GM12891 (cell line): ENCODE data around the gene NCKIPSD.

Experiments
- DNase-seq: peaks from one replicate; pipeline ENCODE4 v3.0.0; 2011; ENCODE audit warnings: low spot score; ENCODE audit not compliant: insufficient read length
- FAIRE-seq: peaks from 2 replicates; lab custom pipeline; 2011; peaks lifted over from hg19 to GRCh38; lab: Jason Lieb, UNC
- PAX5 ChIP-seq: IDR thresholded peaks from 2 replicates; pipeline ENCODE4 v1.6.1; 2011; ENCODE audit warnings: low read length, moderate library complexity, mild to moderate bottlenecking; ENCODE audit not compliant: insufficient read depth, severe bottlenecking
- POLR2A ChIP-seq: IDR thresholded peaks from 2 replicates; pipeline ENCODE4 v1.6.1; 2011; ENCODE audit warnings: low read depth, low read length, control low read depth
- POLR2AphosphoS5 ChIP-seq: IDR thresholded peaks from 2 replicates; pipeline ENCODE4 v1.6.1; 2011; ENCODE audit warnings: low read depth, low read length, control low read depth
- POU2F2 ChIP-seq: IDR thresholded peaks from 2 replicates; pipeline ENCODE4 v1.6.1; 2011; ENCODE audit warnings: low read depth, mild to moderate bottlenecking, control low read depth, low read length, moderate library complexity
- SPI1 ChIP-seq: IDR thresholded peaks from 2 replicates; pipeline ENCODE4 v1.6.1; 2011; ENCODE audit warnings: low read depth, low read length, control low read depth
- TAF1 ChIP-seq: IDR thresholded peaks from 2 replicates; pipeline ENCODE4 v1.6.1; 2011; ENCODE audit warnings: low read depth, low read length, control low read depth

NCKIPSD gene

DNA sequence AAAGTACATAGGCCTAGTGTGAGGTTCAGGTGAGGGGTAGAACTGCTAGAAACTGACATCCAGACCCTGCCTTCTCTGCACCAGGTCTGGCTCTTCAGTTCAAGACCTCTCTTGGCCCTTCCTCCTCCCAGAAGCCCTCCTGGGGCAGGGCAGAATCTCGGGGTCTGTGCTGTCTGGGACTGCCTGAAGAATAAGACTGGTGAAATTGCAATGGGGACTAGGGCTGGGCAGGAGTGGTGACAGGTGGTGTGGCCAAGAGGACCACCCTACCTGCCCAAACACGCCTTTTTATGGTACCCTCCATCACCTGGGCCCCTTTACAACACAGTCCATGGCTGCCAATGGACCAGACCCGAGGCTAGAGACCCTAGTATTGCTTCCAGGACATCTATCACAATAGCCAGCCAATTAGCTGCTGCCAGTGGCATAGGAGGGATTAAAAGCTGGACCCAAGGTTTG lies 1.5 kb upstream of the NCKIPSD start:
- FAIRE-seq (no peak), DNase-seq (no peak)
- TF ChIP-seq POLR2A (peak; percentile 33; the same call in 1 of the 2 replicates), POLR2AphosphoS5 (0 out of 2 replicates have a peak, but pooled peaks have one; percentile 19), TAF1 (no peak)

DNA sequence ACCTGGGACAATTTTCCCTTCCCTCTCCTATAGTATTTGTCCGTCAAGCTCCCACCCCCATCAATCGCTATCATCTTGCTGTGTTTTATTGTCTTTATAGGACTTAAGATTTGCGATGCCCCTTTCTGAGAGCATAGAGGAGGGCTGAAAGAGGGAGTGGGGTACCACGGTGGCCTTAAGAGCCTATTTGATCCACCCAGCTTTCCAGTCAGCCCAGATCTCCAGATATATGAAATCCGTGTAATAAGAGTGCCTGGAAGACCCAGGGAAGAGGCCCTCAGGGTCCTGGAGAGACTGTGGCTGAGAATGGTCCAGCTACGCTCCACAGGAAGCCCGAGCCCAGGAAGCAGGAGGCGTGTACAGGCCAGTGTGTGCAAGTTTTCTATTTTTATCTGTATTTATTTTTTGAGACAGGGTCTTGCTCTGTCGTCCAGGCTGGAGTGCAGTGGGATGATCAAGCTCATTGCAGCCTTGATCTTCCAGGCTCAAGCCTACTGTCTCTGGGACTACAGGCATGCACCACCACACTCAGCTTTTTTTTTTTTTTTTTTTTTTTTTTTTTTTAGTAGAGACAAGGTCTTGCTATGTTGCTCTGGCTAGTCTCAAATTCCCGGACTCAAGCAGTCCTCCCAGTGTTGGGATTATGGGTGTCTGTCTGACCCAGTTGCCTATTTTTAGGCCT lies 964 bp upstream of the NCKIPSD start:
- no peak for TF ChIP-seq SPI1
- no peak for TF ChIP-seq POU2F2
- no peak for TF ChIP-seq PAX5
- TF ChIP-seq POLR2A: no peak
- no peak for TF ChIP-seq TAF1
- no peak for TF ChIP-seq POLR2AphosphoS5
- no peak for FAIRE-seq

DNA sequence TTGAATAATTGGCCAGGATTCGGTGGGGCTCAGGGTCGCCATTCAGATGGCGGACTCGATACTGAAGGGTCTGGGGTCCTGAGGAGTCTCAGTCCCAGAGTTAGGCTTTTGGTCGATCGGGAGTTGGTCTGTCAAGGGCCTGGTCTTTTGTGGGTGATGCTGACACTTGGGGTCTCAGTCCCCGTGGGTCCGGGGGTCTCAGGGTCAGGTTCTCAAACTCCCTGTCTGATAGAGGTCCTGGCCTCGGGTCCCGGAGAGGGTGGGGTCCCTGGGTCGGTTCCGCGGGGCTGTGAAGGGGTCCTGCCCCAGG lies 467 bp downstream of the NCKIPSD start:
- TF ChIP-seq POLR2A (no peak), POU2F2 (no peak), SPI1 (no peak), POLR2AphosphoS5 (no peak), PAX5 (no peak), TAF1 (no peak)
- FAIRE-seq: no peak
- no peak for DNase-seq

More for the DNA sequence above, 964 bp upstream of the NCKIPSD start:
- DNase-seq: no peak

DNA sequence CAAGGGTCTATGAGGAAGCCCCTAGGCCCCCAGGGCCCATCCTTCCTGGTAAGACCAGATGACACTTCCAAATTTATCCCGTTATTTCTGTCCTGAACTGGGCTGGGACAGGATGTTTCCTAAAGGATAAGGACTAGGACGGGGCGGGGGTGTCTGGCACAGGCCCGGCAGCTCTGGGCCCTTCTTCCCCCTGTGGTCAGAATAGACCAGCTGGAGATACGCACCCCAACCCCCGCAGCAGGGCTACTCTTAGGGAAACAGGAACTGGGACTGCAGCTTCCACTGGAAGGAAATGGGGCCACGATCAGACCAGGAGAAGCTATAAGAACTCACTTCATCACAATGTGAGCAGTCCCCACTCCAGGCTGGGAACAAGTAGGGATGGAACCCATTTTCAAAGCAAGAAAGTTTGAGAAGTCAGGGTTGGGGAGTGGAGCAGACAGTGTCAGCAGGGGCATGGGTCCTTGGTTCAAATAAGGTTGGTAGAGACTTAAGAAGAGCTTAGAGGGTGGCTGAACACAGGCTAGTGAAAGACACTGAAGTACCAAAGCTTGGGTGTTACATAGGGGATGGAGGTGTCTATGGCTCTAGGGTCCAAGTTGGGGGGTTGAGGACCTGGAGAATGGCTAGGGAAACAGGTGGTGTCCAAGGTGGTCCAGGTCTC lies 1.1 kb downstream of the NCKIPSD start:
- DNase-seq: peak; percentile 40
- TF ChIP-seq SPI1 (peak; percentile 81), PAX5 (no peak)
- peak; percentile 57 for FAIRE-seq

DNA sequence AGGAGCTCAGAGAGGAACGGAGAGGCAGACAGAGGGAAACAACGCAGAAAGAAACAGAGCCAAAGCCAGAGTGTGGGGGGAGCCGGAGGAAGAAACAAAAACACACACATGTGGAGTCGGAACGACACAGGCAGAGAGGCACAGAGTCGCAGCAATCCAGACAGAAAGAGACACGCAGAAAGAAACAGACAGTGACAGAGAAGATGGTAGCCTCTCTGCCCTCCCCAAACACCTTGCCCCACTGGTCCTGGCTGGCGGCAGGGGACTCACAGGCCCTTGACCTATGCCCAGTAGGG lies 1.7 kb downstream of the NCKIPSD start:
- no peak for FAIRE-seq
- DNase-seq: no peak
- TF ChIP-seq POLR2A (no peak), SPI1 (no peak), PAX5 (no peak), POLR2AphosphoS5 (no peak), POU2F2 (no peak), TAF1 (no peak)

DNA sequence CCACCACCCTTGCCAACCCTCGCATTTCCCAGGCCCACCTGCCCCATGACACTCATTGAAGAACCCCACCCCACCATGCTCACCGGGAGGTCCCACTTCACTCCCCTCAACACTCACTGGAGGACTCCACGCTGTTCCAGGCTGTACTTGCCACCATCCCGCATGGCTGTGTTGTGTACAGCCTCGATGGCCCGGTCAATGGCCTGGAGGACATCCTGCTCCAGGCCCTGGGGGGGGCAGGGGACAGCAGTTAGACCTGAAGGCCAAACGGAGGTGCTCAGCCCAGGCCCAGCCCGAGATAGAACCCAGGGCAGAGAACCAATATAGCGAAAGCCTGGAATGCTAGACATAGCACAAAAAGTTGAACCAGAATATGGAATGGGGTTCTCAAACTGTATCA lies 2.9 kb downstream of the NCKIPSD start:
- TF ChIP-seq POU2F2 (no peak), POLR2A (no peak), SPI1 (no peak), POLR2AphosphoS5 (no peak), TAF1 (no peak), PAX5 (no peak)
- DNase-seq (no peak), FAIRE-seq (no peak)

DNA sequence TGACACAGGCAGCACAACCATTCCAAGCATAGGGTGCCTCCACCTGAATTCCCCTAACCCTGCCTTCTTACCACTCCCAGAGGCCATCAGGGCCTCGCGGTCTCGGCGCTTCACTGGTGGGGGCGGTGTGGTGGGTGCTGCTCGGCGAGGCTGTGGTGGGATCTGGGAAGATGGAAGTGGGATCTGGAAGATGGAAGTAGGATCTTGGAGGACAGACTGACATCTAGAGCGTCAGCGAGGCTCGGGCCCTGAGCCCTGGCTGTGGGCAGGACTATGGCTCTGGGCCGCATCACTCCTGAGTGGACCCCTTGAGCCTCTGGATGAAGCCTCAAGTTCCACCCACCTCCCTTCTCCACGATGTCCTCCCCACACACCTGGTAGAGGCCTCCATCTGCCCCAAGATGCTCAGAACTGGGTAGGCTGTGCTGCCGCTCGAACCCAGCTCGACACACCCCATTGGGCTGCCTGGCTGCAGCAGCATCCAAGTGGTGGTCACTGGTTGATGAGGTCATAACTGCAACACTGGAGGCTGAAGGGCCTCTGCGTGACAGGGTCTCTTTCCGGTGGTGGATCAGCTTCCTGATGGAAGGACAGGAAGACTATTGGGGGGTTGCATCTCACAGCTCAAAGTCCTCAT lies 3.6 kb downstream of the NCKIPSD start:
- FAIRE-seq (no peak), DNase-seq (no peak)
- TF ChIP-seq POLR2A (no peak), PAX5 (no peak), POU2F2 (no peak), SPI1 (no peak), TAF1 (no peak), POLR2AphosphoS5 (no peak)

DNA sequence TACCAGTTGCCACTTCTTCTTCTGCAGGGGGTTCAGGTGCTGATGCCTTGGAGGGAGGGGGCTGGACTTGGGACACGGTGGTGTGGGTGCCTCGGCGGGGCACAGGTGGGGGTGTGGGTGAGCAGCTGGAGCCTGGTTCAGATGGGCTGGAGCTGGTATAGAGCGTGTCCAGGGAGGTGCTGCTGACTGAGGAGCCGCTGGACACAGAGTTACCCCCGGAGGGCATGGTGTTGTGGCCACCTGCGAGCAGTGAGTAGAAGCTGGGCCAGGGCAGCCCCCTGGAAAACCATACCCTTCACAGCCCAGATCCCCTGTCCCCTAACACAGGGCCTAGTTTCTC lies 4.2 kb downstream of the NCKIPSD start:
- no peak for TF ChIP-seq POU2F2
- TF ChIP-seq POLR2AphosphoS5: no peak
- no peak for TF ChIP-seq POLR2A
- no peak for TF ChIP-seq TAF1
- TF ChIP-seq PAX5: no peak
- no peak for TF ChIP-seq SPI1
- no peak for FAIRE-seq
- no peak for DNase-seq

DNA sequence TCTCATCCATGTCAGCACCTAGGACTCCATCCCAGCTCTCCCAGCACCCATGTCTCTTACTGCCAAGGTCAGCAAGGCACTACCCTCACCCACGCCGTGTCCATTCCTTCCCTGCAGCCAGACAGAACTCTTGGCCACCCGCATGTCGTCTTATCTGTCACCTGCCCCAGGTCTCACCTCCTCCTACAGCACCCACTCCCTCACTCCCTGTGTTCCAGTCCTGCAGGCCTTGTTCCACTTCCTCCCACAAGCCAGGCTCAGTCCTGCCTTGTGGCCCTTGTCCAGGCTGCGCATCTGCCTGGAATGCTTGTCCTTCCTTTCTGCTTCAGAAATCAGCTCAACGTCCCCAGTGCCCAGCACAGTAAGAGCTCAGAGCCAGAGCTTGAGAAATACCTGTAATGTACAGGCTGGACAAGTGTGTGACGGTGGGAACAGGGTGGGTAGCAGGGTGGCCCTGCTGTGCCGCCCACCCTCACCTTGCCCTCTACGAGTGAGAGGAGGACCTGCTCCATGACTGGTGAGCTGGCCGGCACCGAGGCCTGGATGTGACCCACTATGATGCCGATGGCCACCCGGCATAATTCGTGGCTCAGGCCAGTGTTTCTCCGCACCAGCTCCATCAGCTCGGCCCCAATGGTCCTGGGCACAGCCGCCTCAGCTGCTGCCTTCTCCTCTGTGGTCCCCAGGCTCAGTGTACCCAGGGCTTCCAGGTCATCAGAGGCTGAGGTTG lies 4.7 kb downstream of the NCKIPSD start:
- no peak for TF ChIP-seq SPI1
- no peak for TF ChIP-seq POLR2AphosphoS5
- TF ChIP-seq TAF1: no peak
- no peak for TF ChIP-seq POU2F2
- TF ChIP-seq POLR2A: no peak
- TF ChIP-seq PAX5: no peak
- FAIRE-seq (no peak), DNase-seq (no peak)
